ENCODE data around the gene AGL.
A peak's percentile ranks its signal among the peaks of the same experiment; 100 is the strongest.
"Not testable (repeated sequence)": the region's sequence is repeated elsewhere in the genome, so short reads cannot be mapped to it uniquely, and the experiment has no call there.

Gene AGL

DNA sequence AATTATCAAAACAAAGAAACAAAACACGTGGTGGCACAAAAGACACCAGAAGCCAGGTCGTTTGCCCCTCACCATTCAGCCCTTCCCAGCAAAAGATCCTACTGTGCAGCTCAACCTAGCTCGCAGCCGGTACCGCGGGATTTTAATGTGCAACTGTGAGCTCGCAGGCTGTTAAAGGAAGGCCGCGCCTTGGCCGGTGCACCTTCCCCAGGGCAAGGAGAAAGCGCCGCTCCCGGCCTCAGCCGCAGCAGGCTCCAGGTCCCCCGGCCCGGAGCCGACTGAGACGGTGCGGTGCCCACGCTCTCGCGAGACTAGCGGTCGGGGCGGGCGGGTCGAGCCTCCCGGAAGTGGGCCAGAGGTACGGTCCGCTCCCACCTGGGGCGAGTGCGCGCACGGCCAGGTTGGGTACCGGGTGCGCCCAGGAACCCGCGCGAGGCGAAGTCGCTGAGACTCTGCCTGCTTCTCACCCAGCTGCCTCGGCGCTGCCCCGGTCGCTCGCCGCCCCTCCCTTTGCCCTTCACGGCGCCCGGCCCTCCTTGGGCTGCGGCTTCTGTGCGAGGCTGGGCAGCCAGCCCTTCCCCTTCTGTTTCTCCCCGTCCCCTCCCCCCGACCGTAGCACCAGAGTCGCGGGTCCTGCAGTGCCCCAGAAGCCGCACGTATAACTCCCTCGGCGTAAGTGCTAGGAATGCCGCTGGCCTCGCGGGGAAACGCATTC lies at the start of gene AGL:
Gene AGL, plus strand, starts transcription at position 618 of the 715 bp plus-strand sequence. CDS start 682 bp downstream, outside the sequence.
- DNase-seq (ENCODE audit: low read depth in 2 of 2) = peak; percentile 68 to 76

DNA sequence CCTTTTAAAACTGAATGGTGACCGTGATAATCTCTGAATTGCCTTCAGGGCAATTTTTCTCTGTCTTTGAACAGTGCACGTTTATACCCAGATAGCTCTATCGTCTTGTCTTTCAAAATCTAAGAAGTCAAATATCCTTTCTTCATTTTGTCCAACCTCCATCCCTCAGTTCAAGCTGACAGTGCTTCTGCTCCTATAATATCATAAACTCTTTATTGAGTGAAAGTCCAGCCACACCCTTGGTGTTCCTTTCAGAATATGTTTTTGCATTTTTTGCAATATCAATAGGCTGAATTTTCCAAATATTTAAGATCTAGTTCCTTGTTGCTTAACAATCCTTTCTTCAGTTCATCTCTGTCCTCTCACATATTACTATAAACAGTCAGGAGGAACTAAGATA lies 48.6 kb upstream of the AGL start:
- DNase-seq (ENCODE audit: low read depth in 2 of 2) = no peak

DNA sequence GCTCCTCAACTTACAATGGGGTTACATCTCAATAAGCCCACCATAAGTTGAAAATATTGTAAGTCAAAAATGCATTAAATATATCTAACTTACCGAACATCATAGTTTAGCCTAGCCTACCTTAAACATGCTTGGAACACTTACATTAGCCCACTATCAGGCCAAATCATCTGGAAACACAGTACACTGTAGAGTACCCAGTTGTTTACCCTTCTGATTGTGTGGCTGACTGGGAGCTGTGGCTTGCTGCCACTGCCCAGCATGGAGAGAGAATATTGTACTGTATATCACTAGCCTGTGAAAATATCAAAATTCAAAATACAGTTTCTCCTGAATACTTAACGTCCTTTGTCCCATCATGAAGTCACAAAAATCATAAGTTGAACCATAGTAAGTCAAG lies 43.3 kb upstream of the AGL start:
- no peak for DNase-seq (ENCODE audit: low read depth in 2 of 2)

DNA sequence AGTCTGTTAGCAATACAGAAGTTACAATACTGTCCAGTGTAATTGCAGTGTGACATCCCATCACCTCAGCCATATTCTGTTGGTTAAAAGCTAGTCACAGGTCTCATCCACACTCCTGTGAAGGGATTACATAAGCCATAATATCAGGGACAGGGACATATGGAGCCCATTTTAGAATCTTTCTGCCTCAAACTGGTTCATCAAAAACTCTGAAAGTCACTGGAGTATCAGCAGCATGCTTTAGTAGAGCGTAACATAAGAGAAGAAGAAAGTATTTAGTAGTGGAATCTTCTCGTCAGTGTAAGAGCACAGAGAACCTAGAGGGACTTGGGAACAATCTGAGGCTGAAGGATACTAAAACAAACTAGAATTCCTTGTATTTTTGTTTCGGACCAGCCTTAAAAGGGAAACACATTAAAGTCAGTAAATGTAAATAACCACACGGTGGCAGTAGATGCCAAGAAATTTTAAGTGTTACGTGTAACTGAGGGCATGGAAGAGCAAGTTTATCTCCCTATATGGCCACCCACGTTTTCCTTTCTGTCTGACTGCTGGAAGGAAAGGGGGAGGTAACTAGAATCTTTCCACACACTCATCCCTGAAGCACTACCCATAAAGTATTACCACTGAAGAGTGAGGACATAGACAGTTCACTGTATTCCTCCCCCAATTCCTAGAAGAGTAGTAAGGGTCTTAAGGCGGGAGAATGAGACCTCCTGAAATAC lies 41.6 kb upstream of the AGL start:
- no peak for DNase-seq (ENCODE audit: low read depth in 2 of 2)

DNA sequence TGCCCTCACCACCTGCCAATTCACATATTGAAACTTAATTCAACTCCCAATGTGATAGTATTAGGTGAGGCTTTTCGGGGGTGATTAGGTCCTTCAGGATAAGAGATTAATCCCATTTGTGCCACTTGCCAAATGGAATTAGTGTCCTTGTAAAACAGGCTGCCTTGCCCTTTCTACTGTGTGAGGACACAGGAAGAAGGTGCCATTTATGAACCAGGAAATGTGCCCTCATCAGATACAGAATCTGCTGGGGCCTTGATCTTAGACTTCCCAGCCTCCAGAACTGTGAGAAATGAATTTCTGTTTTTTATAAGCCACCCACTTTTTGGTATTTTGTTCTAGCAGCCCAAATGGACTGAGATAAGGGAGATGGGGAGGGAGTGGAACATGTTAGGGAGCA lies 39.1 kb upstream of the AGL start:
- no peak for DNase-seq (ENCODE audit: low read depth in 2 of 2)

DNA sequence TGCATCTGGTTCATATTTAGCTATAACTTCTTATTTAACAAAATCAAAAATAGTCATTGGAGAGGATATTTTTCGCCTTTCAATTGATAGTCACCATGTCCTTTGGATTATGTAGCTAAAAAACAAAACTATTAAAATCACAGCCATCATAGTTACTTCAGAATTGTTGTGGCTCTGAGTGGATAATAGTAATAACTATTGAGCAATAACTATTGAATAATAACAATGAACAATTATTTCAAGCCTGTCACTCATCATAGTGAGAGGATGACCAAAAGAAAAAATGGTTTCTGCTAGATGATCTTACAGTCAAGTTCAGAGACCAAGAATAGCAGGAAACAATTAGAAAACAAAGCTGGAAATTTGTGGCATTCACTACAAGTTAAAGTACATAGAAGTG lies 38.4 kb upstream of the AGL start:
- no peak for DNase-seq (ENCODE audit: low read depth in 2 of 2)

DNA sequence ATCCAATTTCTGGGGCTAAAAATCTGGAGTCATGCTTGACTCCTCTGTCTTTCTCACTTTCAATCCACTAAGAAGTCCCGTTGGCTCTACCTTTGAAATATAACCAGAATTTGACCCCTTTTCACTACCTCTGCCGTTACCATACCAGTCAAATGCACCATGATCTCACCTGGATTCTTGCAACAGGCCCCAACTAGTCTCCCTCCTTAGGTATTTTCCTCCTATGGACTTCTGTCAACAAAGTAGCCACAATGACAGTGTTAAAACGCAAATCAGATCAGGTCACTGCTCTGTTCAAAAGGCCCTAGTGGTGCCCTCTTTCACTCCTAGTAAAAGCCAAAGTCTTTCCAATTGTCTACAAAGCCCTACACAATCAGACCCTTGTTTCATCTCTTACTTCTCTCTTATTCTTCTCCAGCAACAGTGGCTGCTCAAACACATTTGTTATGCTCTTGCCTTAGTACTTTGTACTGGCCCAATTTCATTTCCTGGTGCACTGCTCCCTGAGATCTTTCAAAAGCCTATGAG lies 35.7 kb upstream of the AGL start:
- no peak for DNase-seq (ENCODE audit: low read depth in 2 of 2)

DNA sequence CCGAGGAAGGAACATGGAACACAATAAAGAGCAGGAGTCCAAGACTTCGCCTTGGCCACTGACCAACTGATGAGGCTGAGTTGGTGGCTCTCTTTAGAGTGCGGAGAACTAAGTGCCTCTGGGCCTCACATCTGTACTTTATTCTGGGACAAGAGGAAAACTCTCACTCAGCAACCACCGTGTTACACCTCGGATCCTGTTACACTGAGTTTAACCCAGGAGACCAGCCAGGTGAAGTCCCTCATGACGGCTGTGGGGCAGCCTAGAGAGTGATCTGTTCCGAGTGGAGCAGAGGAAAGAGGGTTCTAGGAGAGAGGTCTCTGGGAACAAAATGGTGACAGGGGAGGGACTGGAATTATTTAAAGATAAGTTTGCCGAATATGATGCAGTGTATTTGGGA lies 33.5 kb upstream of the AGL start:
- no peak for DNase-seq (ENCODE audit: low read depth in 2 of 2)

DNA sequence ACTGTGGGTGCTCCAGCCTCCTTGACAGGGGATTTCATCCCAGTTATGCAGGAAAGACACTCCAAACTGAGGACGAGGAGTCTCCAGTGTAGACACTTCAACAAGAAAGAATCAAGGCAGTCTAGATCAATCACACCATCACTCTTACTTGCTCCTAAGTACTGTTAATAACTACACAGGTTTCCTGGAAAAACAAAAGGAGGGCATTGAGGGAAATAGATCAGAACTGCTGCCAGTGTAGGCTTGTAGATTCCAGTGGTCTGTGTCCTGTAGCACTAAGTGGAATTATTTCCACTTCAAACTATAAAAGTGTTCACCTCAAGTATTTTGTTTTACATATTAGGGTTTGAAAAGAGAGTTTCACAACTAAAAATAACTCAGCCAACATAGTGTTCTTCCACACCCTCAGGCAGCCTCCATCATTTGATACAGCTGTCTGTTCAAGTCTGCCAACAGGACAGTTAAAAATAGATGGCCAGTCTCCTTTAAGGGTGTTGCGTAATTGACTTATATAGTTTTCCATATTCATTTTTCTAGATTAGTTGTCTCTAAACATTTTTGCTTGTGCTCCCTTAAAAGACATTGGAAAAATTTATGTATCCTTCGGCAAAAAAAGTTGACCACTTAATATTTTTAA lies 32.0 kb upstream of the AGL start:
- no peak for DNase-seq (ENCODE audit: low read depth in 2 of 2)

DNA sequence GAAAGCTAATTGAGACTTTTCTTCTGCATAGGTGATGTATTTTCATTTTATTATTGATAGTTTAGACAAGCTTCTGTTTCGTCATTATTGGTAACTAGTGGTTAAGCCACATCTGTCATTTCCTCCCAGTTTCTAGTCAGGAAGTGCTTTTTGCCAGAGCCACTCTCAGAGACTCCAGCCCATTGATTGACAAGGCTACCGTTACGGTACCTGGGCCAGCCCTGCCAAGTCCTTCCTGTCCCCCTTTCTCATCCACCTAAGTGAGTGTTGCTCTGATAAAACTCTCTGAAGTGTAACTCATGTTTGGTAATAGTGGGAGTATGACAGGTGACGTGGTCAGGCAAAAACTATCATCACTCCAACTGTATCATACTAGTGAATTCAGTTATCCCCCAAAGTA lies 29.6 kb upstream of the AGL start:
- no peak for DNase-seq (ENCODE audit: low read depth in 2 of 2)

DNA sequence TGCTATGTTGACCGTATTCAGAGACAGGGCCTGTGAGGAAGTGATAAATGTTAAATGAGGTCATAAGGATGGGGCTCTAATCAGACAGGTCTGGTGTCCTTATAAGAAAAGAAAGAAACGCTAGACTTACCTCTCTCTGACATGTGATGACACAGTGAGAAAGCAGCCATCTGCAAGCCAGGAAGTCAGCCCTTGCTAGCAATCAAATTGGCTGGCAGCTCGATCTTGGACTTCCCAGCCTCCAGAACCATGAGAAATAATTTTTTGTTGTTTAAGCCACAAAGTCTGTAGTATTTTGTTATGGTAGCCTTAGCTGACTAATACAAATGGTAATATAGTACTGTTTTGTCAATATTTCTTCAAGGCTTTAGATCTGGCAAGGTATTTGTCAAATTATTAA lies 25.1 kb upstream of the AGL start:
- DNase-seq (ENCODE audit: low read depth in 2 of 2) = no peak

DNA sequence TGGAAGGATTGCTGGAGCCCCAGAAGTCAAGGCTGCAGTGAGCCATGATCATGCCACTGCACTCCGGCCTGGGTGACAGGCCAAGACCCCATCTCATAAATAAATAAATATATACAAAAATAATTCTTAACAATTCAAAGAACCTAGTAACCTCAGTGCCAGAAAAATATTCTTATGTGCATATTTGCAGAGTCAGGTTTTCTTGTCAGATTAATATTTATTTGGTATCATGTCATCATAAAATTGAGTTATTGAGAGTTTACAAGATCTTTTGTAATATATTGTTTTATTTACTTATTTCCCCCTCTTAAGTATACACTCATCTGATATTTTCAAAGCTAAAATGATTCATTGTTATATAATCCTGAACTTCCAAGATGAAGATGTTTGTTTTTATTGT lies 24.5 kb upstream of the AGL start:
- no peak for DNase-seq (ENCODE audit: low read depth in 2 of 2)

DNA sequence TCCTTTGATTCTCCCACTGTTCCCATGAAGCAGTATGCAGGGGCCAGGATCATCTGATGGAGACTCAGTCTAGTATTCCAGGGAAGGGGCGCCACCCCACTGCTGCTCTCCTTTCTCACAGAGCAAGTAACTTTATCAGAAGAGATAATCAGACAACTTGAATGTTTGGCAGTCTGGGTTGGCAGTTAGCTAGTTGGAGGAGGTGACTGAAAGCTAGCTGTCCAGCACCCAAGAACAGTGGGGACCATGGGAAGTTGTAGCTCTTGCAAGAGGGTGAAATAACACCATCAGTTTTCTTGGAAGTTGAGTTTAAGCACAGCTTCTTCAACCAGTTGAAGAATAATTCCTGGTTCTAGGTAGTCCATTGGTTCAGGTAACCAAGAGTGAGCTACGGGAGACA lies 22.2 kb upstream of the AGL start:
- no peak for DNase-seq (ENCODE audit: low read depth in 2 of 2)

DNA sequence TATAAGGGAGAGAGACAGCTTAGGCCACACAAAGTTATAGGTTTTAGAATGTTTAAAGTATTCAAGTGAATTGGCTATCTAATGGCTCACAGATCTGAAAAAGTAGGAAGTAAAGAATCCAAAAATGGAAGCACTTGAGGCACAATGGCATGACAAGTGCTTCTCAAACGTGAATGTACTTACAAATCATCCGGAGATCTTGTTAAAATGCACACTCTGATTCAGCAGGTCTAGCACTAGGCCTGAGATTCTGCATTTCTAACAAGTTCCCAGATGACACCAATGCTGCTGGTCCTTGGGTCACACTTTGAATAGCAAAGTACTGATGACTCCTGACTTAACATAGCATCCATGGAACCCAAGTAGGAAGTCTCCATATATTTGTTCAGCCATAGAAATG lies 20.9 kb upstream of the AGL start:
- no peak for DNase-seq (ENCODE audit: low read depth in 2 of 2)

DNA sequence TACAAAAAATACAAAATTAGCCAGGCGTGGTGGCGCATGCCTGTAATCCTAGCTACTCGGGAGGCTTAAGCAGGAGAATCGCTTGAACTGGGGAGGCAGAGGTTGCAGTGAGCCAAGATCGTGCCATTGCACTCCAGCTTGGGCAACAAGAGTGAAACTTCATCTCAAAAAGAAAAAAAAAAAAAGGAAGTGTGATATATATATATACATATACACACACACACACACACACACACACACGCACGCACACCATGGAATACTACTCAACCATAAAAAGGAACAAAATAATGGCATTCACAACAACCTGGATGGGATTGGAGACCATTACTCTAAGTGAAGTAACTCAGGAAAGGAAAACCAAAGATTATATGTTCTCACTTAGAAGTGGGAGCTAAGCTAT lies 16.2 kb upstream of the AGL start:
- DNase-seq (ENCODE audit: low read depth in 2 of 2) = not testable (repeated sequence)

DNA sequence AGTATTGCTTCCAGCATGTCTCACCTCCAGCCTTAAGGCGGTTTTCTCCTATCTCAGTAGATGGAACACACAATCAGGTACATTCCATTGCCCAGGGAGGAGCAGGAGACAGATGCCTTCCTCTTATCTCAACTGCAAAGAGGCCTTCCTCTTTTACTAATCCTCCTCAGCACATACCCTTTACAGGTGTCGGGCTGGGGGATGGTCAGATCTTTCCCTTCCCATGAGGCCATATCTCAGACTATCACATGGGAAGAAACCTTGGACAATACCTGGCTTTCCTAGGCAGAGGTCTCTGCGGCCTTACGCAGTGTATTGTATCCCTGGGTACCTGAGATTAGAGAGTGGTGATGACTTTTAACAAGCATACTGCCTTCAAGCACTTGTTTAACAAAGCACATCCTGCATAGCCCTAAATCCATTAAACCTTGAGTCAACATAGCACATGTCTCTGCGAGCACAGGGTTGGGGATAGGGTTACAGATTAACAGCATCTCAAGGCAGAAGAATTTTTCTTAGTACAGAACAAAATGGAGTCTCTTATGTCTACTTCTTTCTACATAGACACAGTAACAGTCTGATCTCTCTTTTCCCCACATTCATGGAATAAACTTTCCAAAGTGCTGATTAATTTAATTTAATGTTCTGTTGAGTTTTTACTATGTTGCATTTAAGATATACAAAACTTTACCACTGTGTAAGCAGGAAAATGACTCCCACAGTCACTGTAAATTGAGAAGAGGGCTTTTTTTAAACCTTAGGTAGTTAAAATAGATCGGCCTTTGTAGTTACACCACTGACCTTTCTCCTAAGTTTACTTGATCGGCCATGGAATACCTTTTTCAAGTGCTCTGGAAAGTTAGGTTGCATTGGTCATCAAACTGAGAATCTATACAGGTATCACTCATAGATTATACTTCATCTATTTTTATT lies 13.7 kb upstream of the AGL start:
- not testable (repeated sequence) for DNase-seq (ENCODE audit: low read depth in 2 of 2)

DNA sequence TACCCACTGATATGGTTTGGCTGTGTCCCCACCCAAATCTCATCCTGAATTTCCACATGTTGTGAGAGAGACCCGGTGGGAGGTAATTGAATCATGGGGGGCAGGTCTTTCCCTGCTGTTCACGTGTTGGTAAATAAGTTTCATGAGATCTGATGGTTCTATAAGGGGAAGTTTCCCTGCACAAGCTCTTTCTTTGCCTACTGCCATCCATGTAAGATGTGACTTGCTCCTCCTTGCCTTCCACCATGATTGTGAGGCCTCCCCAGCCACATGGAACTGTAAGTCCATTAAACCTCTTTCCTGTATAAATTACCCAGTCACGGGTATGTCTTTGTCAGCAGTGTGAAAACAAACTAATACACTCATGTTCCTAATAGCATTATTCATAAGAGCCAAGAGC lies 9.8 kb upstream of the AGL start:
- not testable (repeated sequence) for DNase-seq (ENCODE audit: low read depth in 2 of 2)

DNA sequence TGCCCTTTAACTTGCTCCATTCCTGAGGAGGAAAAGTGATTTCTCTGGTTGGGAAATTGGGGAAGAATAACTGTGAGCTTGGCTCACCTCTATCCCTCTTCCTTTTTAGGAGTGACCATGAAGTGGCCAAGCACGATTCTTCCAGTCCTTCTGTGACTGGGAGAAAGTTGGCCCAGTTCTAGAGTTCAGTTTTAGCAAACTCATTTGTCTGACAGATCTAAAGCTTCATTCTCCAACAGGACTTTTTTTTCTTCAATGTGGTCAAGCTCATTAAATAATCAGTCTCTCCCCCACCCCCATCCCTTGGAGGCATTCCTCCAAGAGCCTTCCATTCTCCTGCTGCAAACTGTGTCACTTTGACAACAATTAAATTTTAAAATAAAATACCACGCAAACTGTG lies 6.4 kb upstream of the AGL start:
- DNase-seq (ENCODE audit: low read depth in 2 of 2) = no peak

DNA sequence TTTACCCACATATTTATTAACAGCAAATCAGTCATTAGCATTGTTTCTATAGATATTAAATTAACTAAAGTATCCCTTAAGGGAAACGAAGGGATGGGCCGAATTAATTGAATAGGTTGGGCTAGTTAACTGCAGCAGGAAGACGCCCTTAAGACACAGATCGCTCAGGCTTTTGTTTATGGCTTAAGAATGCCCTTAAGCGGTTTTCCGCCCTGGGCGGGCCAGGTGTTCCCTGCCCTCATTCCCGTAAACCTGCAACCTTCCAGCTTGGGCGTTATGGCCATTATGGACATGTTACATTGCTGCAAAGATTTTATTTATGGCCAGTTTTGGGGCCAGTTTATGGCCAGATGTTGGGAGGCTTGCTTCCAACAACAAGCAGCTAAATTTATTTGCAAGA lies 5.0 kb upstream of the AGL start:
- DNase-seq (ENCODE audit: low read depth in 2 of 2) = not testable (repeated sequence)

DNA sequence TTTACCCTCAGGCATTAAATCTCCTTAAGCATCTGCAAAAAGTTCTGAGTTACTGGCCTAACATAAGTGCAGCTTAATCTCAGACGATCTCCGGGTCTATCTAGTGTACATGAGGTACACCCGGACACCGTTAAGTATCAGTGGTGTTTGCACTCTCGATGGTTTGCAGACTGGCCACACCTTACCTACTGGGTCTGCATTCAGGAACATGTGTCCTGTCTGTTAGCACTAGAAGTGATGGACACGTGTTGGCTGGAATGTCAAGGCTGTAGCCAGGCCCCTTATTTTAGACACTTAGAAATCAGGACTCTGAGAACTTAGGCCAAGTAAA lies 783 bp upstream of the AGL start:
- DNase-seq (ENCODE audit: low read depth in 2 of 2) = no peak

DNA sequence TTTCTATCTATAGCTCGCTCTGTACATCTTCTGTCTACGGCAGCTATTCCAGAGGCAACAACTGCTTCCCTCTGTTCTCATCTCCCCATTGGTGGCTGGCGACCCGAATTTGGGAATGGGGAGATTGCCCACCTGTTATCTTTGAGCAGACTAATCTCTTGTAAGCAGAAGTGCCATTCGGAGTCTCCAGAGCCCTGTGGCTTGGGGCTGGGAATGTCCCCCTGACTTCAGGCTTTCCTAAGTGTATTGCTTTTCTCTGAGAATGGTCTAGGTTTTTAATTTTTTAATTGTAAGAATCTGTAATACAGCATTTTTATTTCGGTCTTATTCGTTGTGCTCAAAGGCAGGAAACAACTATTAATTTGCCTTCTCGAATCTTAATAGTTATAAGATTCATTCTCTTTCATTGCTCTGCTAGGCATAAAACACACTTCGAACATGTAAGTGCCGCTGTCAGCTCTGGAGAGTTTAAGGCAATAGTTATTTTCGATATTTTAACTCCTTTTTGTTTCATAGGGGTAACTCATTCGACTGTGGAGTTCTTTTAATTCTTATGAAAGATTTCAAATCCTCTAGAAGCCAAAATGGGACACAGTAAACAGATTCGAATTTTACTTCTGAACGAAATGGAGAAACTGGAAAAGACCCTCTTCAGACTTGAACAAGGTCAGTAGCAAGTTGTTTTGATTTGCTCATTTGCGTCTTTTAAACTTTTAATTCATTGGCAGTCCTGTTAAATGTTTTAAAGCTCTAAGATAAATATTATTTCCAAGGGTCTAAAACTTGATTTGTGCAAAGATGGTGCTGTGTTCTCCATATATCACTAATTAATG lies 514 bp downstream of the AGL start:
- no peak for DNase-seq (ENCODE audit: low read depth in 2 of 2)
